HG03571 (cell line): ENCODE data around the gene FTO.

Experiments
- ATAC-seq: cut with Tn5 transposase; IDR thresholded peaks from one replicate; pipeline ENCODE4 v1.9.1; 2021; ENCODE audit not compliant: unreplicated experiment

The FTO gene

GRCh38 chr16:54070789-54071343, 366.9 kb downstream of the FTO start:
- ATAC-seq: no peak

- ATAC-seq: no peak
Measured at GRCh38 chr16:54071514-54071913, 367.6 kb downstream of the FTO start.

DNA sequence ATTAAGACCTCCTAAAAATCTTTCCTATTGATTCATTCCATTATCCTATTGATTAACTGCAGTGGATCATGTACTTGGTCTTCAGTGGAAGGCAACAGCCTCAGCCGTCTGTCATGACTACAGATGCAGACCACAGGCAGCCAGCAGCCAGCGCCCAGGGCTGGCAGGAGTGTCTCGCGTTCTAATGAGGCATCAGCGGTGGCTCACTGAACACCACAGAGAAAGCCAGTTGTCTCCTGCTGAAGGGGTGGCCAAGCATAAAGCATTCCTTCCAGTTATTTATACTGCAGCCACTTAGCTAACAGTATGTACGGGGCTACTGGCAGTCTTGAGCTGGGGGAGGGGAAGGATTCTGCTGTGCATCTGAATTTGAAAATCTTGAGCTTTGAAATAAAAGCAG, 368.3 kb downstream of the FTO start:
- ATAC-seq: no peak

DNA sequence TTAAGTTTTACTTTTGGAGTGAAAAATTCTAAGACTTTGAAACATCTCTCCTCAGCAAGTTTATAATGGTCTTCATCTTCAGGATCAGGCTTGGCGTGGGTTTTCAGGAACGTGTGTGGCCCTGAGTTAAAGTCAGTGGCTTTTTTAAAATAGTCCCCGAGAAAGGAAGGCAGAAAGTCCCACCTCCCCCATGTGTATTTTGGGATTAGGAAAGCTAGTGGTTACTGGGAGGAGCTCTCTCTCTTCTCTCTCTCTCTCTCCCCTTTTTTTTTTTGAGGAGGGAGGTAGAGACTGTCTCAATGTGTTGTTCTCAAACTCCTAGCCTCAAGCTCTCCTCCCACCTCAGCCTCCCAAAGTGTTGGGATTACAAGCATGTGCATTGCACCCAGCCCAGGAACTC, 369.4 kb downstream of the FTO start:
- no peak for ATAC-seq

GRCh38 chr16:54075446-54075845, 371.5 kb downstream of the FTO start:
- no peak for ATAC-seq

- no peak for ATAC-seq
Measured at GRCh38 chr16:54076006-54076504, 372.1 kb downstream of the FTO start.

DNA sequence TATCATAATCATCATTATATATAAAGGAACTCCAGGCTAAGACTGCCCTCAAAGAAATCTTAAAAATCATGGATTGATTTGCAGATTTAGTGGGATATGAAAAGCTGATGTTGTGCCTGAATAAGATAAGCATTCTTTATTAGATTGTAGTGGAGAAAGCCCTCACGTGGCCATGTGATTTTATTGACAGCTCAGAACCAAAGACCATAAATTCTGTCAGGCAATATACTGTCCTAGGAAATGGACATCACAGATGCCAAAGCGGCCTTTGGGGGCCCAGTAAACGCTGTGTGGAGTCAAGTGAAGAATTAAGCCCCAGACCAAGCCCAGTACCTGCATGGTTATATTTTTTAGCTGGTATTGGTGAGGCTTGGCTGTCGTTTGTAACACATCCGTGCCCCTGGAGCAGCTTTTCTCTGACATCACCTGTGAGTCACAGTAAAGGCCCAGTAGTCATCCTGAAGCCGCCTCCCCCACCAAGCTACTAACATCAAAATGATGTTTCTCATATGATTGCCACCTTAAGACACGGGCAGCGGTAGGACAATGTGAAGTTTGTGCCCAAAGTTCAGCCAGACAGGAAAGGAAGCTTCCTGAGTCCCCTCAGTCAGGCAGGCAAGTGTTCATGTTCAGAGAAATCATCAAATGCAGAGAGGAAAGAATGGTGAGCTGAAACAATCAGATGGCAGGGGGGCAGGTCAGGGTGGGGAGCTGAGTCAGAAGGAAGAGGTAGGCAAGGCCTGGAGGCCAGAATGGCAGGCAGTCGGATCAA, 373.3 kb downstream of the FTO start:
- ATAC-seq: no peak

DNA sequence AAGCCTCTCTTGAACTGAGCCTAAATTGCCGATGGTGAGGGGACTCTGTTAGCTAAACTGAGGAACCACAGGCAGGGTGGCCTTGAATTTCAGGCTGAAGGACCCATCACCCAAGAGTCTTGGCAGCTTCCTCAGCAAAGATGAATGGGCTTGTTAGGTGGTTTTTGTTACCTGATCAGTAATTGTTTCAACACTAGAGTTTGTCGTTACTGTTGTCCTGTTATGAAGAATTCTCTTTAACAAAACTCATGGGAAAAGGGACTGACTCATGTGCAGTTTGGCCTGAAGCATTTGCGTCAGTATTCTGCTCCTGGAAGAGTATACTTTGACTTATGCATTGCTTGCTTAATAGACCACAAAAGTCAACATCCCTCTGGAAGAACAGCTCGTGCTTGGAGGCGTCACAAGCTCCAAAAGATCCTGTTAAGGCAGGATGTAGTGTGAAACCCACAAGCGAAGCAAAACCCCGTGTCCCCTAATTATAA, 376.6 kb downstream of the FTO start:
- ATAC-seq: no peak

- no peak for ATAC-seq
Measured at GRCh38 chr16:54086791-54087190, 382.8 kb downstream of the FTO start.

- no peak for ATAC-seq
Measured at GRCh38 chr16:54090602-54091001, 386.6 kb downstream of the FTO start.

DNA sequence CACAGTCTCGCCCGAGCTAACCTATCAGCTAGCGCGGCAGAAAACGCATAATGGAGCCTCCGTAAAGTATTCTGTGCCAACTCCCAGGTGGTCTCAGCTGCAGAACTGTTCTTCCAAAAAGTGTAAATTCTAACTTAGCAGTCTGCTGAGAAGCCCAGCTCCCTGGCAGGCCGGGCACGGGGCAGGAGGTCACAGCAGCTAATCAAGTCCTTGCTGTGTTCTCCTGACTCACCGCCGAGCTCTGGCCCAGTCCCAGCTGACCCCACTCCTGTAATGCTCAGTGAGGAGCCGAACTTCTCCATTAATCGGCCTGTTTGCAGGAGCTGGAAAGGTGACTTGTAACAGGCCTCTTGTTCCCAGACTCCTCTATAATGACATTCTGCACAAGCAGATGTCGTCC, 389.3 kb downstream of the FTO start:
- ATAC-seq: no peak

- ATAC-seq: no peak
Measured at GRCh38 chr16:54094641-54095040, 390.7 kb downstream of the FTO start.

DNA sequence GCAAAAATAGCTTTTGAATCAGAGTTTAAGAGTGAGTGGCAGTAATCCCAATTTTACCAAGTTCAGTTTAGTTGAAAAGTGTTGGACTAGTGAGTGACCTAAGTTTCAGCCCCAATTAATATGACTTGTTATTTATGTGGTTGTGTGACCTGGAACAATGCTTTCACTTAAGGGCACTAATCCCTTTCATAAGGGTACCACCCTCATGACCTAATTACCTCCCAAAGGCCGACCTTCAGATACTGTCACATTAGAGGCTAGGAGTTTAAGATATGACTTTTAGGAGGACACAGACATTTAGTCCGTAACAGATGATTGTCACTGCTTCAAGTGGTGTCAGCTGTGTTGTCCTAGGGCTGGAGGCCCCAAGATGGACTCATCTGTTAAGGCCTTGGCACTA, 392.7 kb downstream of the FTO start:
- ATAC-seq: no peak

DNA sequence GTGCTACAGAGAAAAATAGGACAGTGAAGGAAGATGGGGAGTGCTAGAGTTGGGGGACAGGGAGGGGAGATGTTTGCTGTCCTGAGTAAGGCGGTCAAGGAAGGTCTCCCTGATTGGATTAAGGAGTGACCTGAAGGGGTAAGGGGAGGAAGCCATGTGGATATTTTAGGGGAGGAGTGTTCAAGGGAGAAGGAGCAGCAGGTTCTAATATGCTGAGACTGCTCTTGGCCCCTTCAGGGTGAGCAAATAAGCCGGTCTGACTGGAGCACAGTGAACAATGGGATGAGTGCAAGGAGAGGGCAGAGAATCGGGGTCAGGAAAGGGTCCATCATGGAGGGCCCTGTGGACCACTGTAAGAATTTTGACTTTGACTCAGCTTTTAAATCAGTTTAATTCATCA, 393.8 kb downstream of the FTO start:
- ATAC-seq: no peak

- ATAC-seq: no peak
Measured at GRCh38 chr16:54098247-54098646, 394.3 kb downstream of the FTO start.

GRCh38 chr16:54099627-54100026, 395.7 kb downstream of the FTO start:
- ATAC-seq: no peak

GRCh38 chr16:54102888-54103866, 399.2 kb downstream of the FTO start:
- ATAC-seq: no peak

DNA sequence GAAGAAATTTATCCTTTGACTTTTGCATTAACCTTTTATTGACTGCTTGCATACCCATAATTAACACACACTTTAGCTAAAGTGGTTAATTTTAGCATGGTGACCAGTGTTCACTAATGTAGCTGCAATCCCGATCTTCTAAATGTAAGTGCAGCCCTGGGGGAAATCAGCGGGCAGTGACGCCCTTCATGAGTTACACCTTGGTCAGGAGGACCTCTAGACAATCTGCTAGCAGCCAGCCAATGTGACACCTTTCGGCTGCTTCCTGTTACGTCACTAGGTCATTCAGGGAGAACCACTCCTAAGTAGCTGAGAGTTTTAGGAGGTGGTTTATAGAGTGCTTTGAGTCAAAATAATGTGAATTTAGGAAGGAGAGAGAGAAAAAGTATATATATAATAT, 402.1 kb downstream of the FTO start:
- ATAC-seq: no peak

DNA sequence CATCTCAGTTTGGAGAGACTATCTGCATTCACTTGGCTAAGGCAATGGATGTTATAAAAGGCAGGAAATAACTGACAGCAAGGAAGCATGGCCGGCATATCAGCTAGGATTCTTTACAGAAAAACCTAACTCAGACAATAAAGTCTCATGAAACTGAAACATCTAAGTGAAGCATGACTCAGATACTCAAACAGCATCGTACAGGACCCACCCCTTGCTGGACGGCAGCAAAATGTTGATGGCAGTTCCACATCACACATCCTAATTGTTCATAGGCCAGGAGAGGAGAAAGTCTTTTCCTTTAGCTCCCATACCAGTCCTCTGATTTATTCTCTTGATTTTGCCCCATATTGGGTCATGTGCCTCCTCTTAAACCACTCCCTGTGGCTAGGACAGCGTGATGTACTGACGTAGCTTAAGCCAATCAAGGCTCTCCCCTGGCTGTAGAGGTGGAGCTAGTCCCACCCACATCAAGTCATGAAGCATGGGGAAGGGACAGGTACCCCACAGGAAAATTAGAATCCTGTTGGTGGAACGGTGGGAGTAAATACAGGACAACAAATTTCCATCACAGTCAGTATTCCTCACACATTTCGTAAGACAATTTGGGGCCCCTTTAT, 403.7 kb downstream of the FTO start:
- ATAC-seq: no peak

- no peak for ATAC-seq
Measured at GRCh38 chr16:54110016-54110981, 406.3 kb downstream of the FTO start.
